Uterus (tissue), 4 donors: ENCODE data around the gene P4HA2. TPM values are rescaled to one million over a fixed set of nuclear protein-coding genes. Genes with fewer than 3 reads are reported as not detected.
"Not testable (repeated sequence)": the region's sequence is repeated elsewhere in the genome, so short reads cannot be mapped to it uniquely, and the experiment has no call there.

Experiments used
- DNase-seq, 2 donors: peaks; one replicate each; pipeline ENCODE4 v3.0.0-alpha.2; 2019 to 2020
- H3K27ac ChIP-seq, 2 donors: fragments of 200-600 bp; sonication (generic); 1 replicate in 1 of 2; 2 replicates in 1 of 2; pipeline ENCODE4 v1.5.1; 2016 to 2018
- H3K27me3 ChIP-seq, 2 donors: fragments of 200-600 bp; sonication (generic); one replicate each; pipeline ENCODE4 v1.5.1; 2018 to 2019; ENCODE audit warnings: control low read depth in 1 of 2
- H3K36me3 ChIP-seq, 2 donors: fragments of 200-600 bp; sonication (generic); one replicate each; pipeline ENCODE4 v1.5.1; 2019; ENCODE audit warnings: control low read depth in 1 of 2
- H3K4me1 ChIP-seq, 2 donors: fragments of 200-600 bp; sonication (generic); one replicate each; pipeline ENCODE4 v1.5.1; 2018 to 2019; ENCODE audit warnings: control low read depth in 1 of 2
- H3K4me3 ChIP-seq, 2 donors: fragments of 200-600 bp; sonication (generic); 1 replicate in 1 of 2; 2 replicates in 1 of 2; pipeline ENCODE4 v1.5.1; 2018 to 2019; ENCODE audit warnings: mild to moderate bottlenecking in 1 of 2
- H3K9me3 ChIP-seq, 2 donors: fragments of 200-600 bp; sonication (generic); one replicate each; pipeline ENCODE4 v1.5.1; 2019; ENCODE audit warnings: control low read depth in 1 of 2
- CTCF ChIP-seq, 4 experiments: fragments of 200-600 bp in 2 of 4; fragments of 450-650 bp in 2 of 4; sonication (generic) in 2 of 4; IDR thresholded peaks; one replicate each; pipeline ENCODE4 v1.5.1; 2016 to 2019; ENCODE audit warnings: antibody characterized with exemption in 4 of 4, mild to moderate bottlenecking in 2 of 4, moderate library complexity in 1 of 4
- POLR2A ChIP-seq, 2 donors: fragments of 450-650 bp; IDR thresholded peaks; one replicate each; pipeline ENCODE4 v1.6.1; 2016; ENCODE audit warnings: antibody characterized with exemption in 2 of 2, mild to moderate bottlenecking in 1 of 2, moderate library complexity in 1 of 2
- intact Hi-C: fragments of 100-400 bp; cut with DNase I; formaldehyde crosslinking; loops from one replicate; pipeline ENCODE4 v1.15.1; 2023; ENCODE audit warnings: low total_unique reads
- microRNA-seq: library from miRNA; unstranded; fragments of <30 nt; microRNA quantifications from one replicate; pipeline ENCODE4, GENCODE V29; 2016; ENCODE audit warnings: borderline microRNAs expressed, borderline replicate concordance
- small RNA-seq: library from RNA; depleted of rRNA; stranded (forward); fragments of <200 nt; gene quantifications from one replicate; pipeline ENCODE3, GENCODE V24; 2016
- total RNA-seq, 4 donors: library from RNA; depleted of rRNA in 3 of 4; stranded (reverse); fragments of >200 nt in 3 of 4; gene quantifications; one replicate each; pipeline versions ENCODE4 v1.1.0 to v1.2.4, GENCODE V29; 2014 to 2023
- donor health status: DM: yes; HTN: yes; CAD: no.

Gene P4HA2
- total RNA-seq, 4 donors from 2014 or later, result 19.4 to 112 (median 85.2) TPM

DNA sequence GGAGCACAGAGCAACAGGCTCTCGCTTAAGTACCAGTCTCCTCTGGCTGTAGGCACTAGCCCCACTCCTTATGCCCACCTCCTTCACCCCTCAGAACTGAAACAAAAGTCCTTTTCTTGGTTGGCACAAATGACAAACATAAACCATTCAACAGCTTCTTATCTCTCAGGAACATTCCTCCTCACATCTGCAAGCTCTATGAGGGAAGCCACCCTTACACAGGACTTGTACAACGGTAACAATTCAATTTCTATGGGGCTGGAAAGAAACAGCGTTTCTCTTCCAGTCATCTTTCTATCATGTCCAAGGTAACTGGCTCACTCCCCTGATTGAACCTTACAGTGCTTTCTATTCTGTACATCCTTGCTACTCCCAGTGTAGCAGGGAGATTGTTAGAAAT is 80.0 kb downstream of the P4HA2 start:
- no peak for DNase-seq
- intact Hi-C loops, result no loop called here
- no peaks in the 10 kb centered on the region for H3K9me3 ChIP-seq
- no peaks in the 10 kb centered on the region for H3K36me3 ChIP-seq
- H3K4me1 ChIP-seq, result no peaks in the 10 kb centered on the region
- H3K27ac ChIP-seq, result no peak overlapping the region
- TF ChIP-seq POLR2A (IDR thresholded peaks at IDR 0.05) (no peak), CTCF (IDR thresholded peaks at IDR 0.05) (no peak)
- H3K27me3 ChIP-seq, result no peaks in the 10 kb centered on the region
- no peak overlapping the region for H3K4me3 ChIP-seq

DNA sequence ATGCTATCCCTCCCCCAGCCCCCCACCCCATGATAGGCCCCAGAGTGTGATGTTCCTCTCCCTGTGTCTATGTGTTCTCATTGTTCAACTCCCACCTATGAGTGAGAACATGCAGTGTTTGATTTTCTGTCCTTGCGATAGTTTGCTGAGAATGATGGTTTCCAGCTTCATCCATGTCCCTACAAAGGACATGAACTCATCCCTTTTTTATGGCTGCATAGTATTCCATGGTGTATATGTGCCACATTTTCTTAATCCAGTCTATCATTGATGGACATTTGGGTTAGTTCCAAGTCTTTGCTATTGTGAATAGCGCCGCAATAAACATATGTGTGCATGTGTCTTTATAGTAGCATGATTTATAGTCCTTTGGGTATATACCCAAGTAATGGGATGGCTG is 82.3 kb downstream of the P4HA2 start:
- intact Hi-C loops, H3K27me3 ChIP-seq, H3K27ac ChIP-seq, H3K9me3 ChIP-seq, H3K4me3 ChIP-seq, H3K4me1 ChIP-seq, DNase-seq, H3K36me3 ChIP-seq: not testable (repeated sequence)

GRCh38 chr5:132143148-132143547 is 84.5 kb downstream of the P4HA2 start:
- Histone ChIP-seq H3K4me3 (no peak overlapping the region), H3K4me1 (no peaks in the 10 kb centered on the region), H3K27me3 (no peaks in the 10 kb centered on the region), H3K9me3 (no peaks in the 10 kb centered on the region), H3K27ac (no peak overlapping the region), H3K36me3 (no peaks in the 10 kb centered on the region)
- intact Hi-C loops, result no loop called here
- no peak for TF ChIP-seq CTCF (IDR thresholded peaks at IDR 0.05)
- TF ChIP-seq POLR2A (IDR thresholded peaks at IDR 0.05), result no peak
- DNase-seq, result no peak

GRCh38 chr5:132142459-132142858 is 85.2 kb downstream of the P4HA2 start:
- H3K4me3 ChIP-seq, result no peak overlapping the region
- H3K27me3 ChIP-seq, result no peaks in the 10 kb centered on the region
- intact Hi-C loops, result no loop called here
- no peaks in the 10 kb centered on the region for H3K36me3 ChIP-seq
- H3K27ac ChIP-seq, result no peak overlapping the region
- no peaks in the 10 kb centered on the region for H3K4me1 ChIP-seq
- H3K9me3 ChIP-seq, result no peaks in the 10 kb centered on the region
- DNase-seq, result no peak
- no peak for TF ChIP-seq POLR2A (IDR thresholded peaks at IDR 0.05)
- no peak for TF ChIP-seq CTCF (IDR thresholded peaks at IDR 0.05)

Small RNA genes lying within 50 kb of the gene (microRNA-seq; reads per million reads assigned to microRNA genes)
- gene MIR6830, result not detected

Small RNA genes lying within 50 kb of the gene (small RNA-seq; reads per million reads assigned to genes)
- gene AC063976.4, result not detected

Other genes starting within 250 kb of the P4HA2 start
- 1 to 10 TPM in 1 of 4 donors, under 1 TPM in 1, not detected in 2; 0.18 to 1.3 TPM for gene ACSL6, start 216.2 kb downstream of the P4HA2 start, total RNA-seq
- gene IL3, start 167.2 kb downstream of the P4HA2 start, total RNA-seq, result not detected
- not detected for gene CSF2, start 154.1 kb downstream of the P4HA2 start, total RNA-seq
- gene PDLIM4, start 29.8 kb upstream of the P4HA2 start, total RNA-seq, result 100 to 1,000 TPM in 1 of 4 donors, 10 to 100 TPM in 3; 14.1 to 148 (median 45.3) TPM
- gene SLC22A4, start 66.5 kb upstream of the P4HA2 start, total RNA-seq, result 1 to 10 TPM in 3 of 4 donors, under 1 TPM in 1; 0.26 to 4.5 (median 2.3) TPM
- 10 to 100 TPM in 2 of 4 donors, 1 to 10 TPM in 2; 2.0 to 18.9 (median 10.0) TPM for gene SLC22A5, start 141.9 kb upstream of the P4HA2 start, total RNA-seq